ENCODE data around the gene BCAS3.
"Not testable (repeated sequence)": the region's sequence is repeated elsewhere in the genome, so short reads cannot be mapped to it uniquely, and the experiment has no call there.

BCAS3 gene

DNA sequence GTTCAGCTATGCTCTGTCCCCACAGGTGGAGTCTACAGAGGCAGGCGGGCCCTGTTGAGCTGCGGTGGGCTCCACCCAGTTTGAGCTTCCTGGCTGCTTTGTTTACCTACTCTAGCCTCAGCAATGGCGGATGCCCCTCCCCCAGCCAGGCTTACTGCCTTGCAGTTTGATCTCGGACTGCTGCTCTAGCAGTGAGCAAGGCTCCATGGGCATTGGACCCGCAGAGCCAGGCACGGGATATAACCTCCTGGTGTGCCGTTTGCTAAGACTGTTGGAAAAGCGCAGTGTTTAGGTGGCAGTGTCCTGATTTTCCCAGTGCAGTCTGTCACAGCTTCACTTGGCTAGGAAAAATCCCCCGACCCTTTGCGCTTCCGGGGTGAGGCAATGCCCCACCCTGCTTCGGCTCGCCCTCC is 89.1 kb downstream of the BCAS3 start:
- Histone ChIP-seq H3K9ac (ENCODE audit: low read length) (no peak overlapping the region), H3K4ac (ENCODE audit: low read depth, low read length) (no peak overlapping the region), H4K5ac (ENCODE audit: low read length) (no peak overlapping the region), H3K23ac (ENCODE audit: low read length) (no peak overlapping the region), H3K56ac (ENCODE audit: low read length) (no peak overlapping the region), H3K4me2 (ENCODE audit: low read length) (no peak overlapping the region), H3K27me3 (ENCODE audit: insufficient read depth, low read length, poor library complexity) (no peaks in the 10 kb centered on the region), H3K79me1 (ENCODE audit: low read length) (no peaks in the 10 kb centered on the region), H3K79me2 (ENCODE audit: control insufficient read depth, insufficient read depth, low read length) (no peaks in the 10 kb centered on the region), H4K8ac (ENCODE audit: low read depth, low read length) (no peak overlapping the region), H2BK120ac (ENCODE audit: low read depth, low read length) (no peak overlapping the region), H2BK15ac (replicated peaks; ENCODE audit: low read depth) (no peak overlapping the region), H3K27ac (ENCODE audit: low read depth, low read length) (no peak overlapping the region), H3K36me3 (ENCODE audit: control insufficient read depth, insufficient read depth, low read length) (no peaks in the 10 kb centered on the region), H3K4me1 (ENCODE audit: control insufficient read depth, low read depth, low read length) (no peaks in the 10 kb centered on the region), H3K4me3 (ENCODE audit: low read length) (no peak overlapping the region), H2BK5ac (ENCODE audit: low read length) (no peak overlapping the region), H2AK5ac (ENCODE audit: low read length) (no peak overlapping the region), H3K18ac (ENCODE audit: low read length) (no peak overlapping the region)
- no CpG with 5 or more reads among the region's 13 CpGs for WGBS (ENCODE audit: extremely low coverage, insufficient coverage, low lambda C conversion rate)
- DNase-seq, result no peak

DNA sequence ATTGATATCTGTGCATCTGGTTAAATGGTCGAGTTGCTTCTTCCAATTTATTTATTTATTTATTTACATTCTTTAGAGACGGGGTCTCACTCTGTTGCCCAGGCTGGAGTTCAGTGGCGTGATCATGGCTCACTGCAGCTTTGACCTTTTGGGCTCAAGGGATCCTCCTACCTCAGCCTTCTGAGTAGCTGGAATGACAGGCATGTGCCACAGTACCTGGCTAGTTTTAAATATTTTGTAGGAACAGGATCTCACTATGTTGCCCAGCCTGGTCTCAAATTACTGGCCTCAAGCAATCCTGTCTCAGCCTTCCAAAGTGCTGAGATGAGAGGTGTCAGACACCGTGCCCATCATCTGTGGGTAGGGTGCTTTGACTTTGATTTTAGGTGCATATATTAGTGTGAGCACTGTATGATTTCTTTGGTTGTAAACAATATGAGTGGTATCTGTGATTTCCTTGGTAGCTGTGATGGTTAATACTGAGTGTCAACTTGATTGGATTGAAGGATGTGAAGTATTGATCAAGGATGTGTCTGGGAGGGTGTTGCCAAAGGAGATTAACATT is 90.2 kb downstream of the BCAS3 start:
- Histone ChIP-seq H3K18ac (ENCODE audit: low read length) (no peak overlapping the region), H3K4ac (ENCODE audit: low read depth, low read length) (no peak overlapping the region), H3K27me3 (ENCODE audit: insufficient read depth, low read length, poor library complexity) (no peaks in the 10 kb centered on the region), H2BK5ac (ENCODE audit: low read length) (no peak overlapping the region), H3K56ac (ENCODE audit: low read length) (no peak overlapping the region), H3K79me2 (ENCODE audit: control insufficient read depth, insufficient read depth, low read length) (no peaks in the 10 kb centered on the region), H3K4me3 (ENCODE audit: low read length) (no peak overlapping the region), H2AK5ac (ENCODE audit: low read length) (no peak overlapping the region), H3K27ac (ENCODE audit: low read depth, low read length) (no peak overlapping the region), H3K4me1 (ENCODE audit: control insufficient read depth, low read depth, low read length) (no peaks in the 10 kb centered on the region), H2BK120ac (ENCODE audit: low read depth, low read length) (no peak overlapping the region), H3K79me1 (ENCODE audit: low read length) (no peaks in the 10 kb centered on the region), H3K4me2 (ENCODE audit: low read length) (no peak overlapping the region), H3K9ac (ENCODE audit: low read length) (no peak overlapping the region), H4K5ac (ENCODE audit: low read length) (no peak overlapping the region), H2BK15ac (replicated peaks; ENCODE audit: low read depth) (no peak overlapping the region), H3K23ac (ENCODE audit: low read length) (no peak overlapping the region), H4K8ac (ENCODE audit: low read depth, low read length) (no peak overlapping the region), H3K36me3 (ENCODE audit: control insufficient read depth, insufficient read depth, low read length) (no peaks in the 10 kb centered on the region)
- WGBS (ENCODE audit: extremely low coverage, insufficient coverage, low lambda C conversion rate), result no CpG with 5 or more reads among the region's 4 CpGs
- DNase-seq, result no peak

- Histone ChIP-seq H2BK5ac (ENCODE audit: low read length) (no peak overlapping the region), H4K5ac (ENCODE audit: low read length) (no peak overlapping the region), H3K23ac (ENCODE audit: low read length) (no peak overlapping the region), H3K27me3 (ENCODE audit: insufficient read depth, low read length, poor library complexity) (no peaks in the 10 kb centered on the region), H3K36me3 (ENCODE audit: control insufficient read depth, insufficient read depth, low read length) (no peaks in the 10 kb centered on the region), H3K79me2 (ENCODE audit: control insufficient read depth, insufficient read depth, low read length) (no peaks in the 10 kb centered on the region), H3K79me1 (ENCODE audit: low read length) (no peaks in the 10 kb centered on the region), H3K27ac (ENCODE audit: low read depth, low read length) (no peak overlapping the region), H3K9ac (ENCODE audit: low read length) (no peak overlapping the region), H3K4me2 (ENCODE audit: low read length) (no peak overlapping the region), H3K4me1 (ENCODE audit: control insufficient read depth, low read depth, low read length) (no peaks in the 10 kb centered on the region), H3K18ac (ENCODE audit: low read length) (no peak overlapping the region), H2BK120ac (ENCODE audit: low read depth, low read length) (no peak overlapping the region), H3K4me3 (ENCODE audit: low read length) (no peak overlapping the region), H3K56ac (ENCODE audit: low read length) (no peak overlapping the region), H3K4ac (ENCODE audit: low read depth, low read length) (no peak overlapping the region), H4K8ac (ENCODE audit: low read depth, low read length) (no peak overlapping the region), H2BK15ac (replicated peaks; ENCODE audit: low read depth) (no peak overlapping the region), H2AK5ac (ENCODE audit: low read length) (no peak overlapping the region)
- no peak for DNase-seq
- WGBS (ENCODE audit: extremely low coverage, insufficient coverage, low lambda C conversion rate), result no CpG with 5 or more reads among the region's 3 CpGs
Measured at GRCh38 chr17:60769327-60769726, 91.7 kb downstream of the BCAS3 start.

GRCh38 chr17:60770946-60771422 is 93.3 kb downstream of the BCAS3 start:
- Histone ChIP-seq H2AK5ac (ENCODE audit: low read length) (no peak overlapping the region), H4K8ac (ENCODE audit: low read depth, low read length) (no peak overlapping the region), H3K56ac (ENCODE audit: low read length) (no peak overlapping the region), H2BK5ac (ENCODE audit: low read length) (no peak overlapping the region), H3K79me2 (ENCODE audit: control insufficient read depth, insufficient read depth, low read length) (no peaks in the 10 kb centered on the region), H3K36me3 (ENCODE audit: control insufficient read depth, insufficient read depth, low read length) (no peaks in the 10 kb centered on the region), H3K4me1 (ENCODE audit: control insufficient read depth, low read depth, low read length) (no peaks in the 10 kb centered on the region), H2BK120ac (ENCODE audit: low read depth, low read length) (no peak overlapping the region), H3K9ac (ENCODE audit: low read length) (no peak overlapping the region), H3K4me2 (ENCODE audit: low read length) (no peak overlapping the region), H3K4me3 (ENCODE audit: low read length) (no peak overlapping the region), H3K4ac (ENCODE audit: low read depth, low read length) (no peak overlapping the region), H2BK15ac (replicated peaks; ENCODE audit: low read depth) (no peak overlapping the region), H3K27ac (ENCODE audit: low read depth, low read length) (no peak overlapping the region), H4K5ac (ENCODE audit: low read length) (no peak overlapping the region), H3K18ac (ENCODE audit: low read length) (no peak overlapping the region), H3K27me3 (ENCODE audit: insufficient read depth, low read length, poor library complexity) (no peaks in the 10 kb centered on the region), H3K79me1 (ENCODE audit: low read length) (no peaks in the 10 kb centered on the region), H3K23ac (ENCODE audit: low read length) (no peak overlapping the region)
- no peak for DNase-seq
- WGBS (ENCODE audit: extremely low coverage, insufficient coverage, low lambda C conversion rate), result no CpG with 5 or more reads among the region's 8 CpGs

GRCh38 chr17:60771621-60772020 is 94.0 kb downstream of the BCAS3 start:
- not testable (repeated sequence) for H3K4me3 ChIP-seq (ENCODE audit: low read length); H2BK5ac ChIP-seq (ENCODE audit: low read length); H3K23ac ChIP-seq (ENCODE audit: low read length); DNase-seq; H2BK15ac ChIP-seq (replicated peaks; ENCODE audit: low read depth); H3K56ac ChIP-seq (ENCODE audit: low read length); H3K4ac ChIP-seq (ENCODE audit: low read depth, low read length); H3K4me1 ChIP-seq (ENCODE audit: control insufficient read depth, low read depth, low read length); H4K5ac ChIP-seq (ENCODE audit: low read length); H3K18ac ChIP-seq (ENCODE audit: low read length); H3K79me2 ChIP-seq (ENCODE audit: control insufficient read depth, insufficient read depth, low read length); H3K9ac ChIP-seq (ENCODE audit: low read length); H2AK5ac ChIP-seq (ENCODE audit: low read length); H4K8ac ChIP-seq (ENCODE audit: low read depth, low read length); H3K27ac ChIP-seq (ENCODE audit: low read depth, low read length); H3K36me3 ChIP-seq (ENCODE audit: control insufficient read depth, insufficient read depth, low read length); H3K27me3 ChIP-seq (ENCODE audit: insufficient read depth, low read length, poor library complexity); H3K79me1 ChIP-seq (ENCODE audit: low read length); H2BK120ac ChIP-seq (ENCODE audit: low read depth, low read length); H3K4me2 ChIP-seq (ENCODE audit: low read length)
- no CpG with 5 or more reads among the region's 5 CpGs for WGBS (ENCODE audit: extremely low coverage, insufficient coverage, low lambda C conversion rate)

- H2BK5ac ChIP-seq (ENCODE audit: low read length), result no peak overlapping the region
- no CpG with 5 or more reads among the region's 7 CpGs for WGBS (ENCODE audit: extremely low coverage, insufficient coverage, low lambda C conversion rate)
Measured at GRCh38 chr17:60773552-60773951, 95.9 kb downstream of the BCAS3 start.

More at GRCh38 chr17:60773552-60773951, 95.9 kb downstream of the BCAS3 start:
- no peak for DNase-seq
- no peak overlapping the region for H3K4me2 ChIP-seq (ENCODE audit: low read length)
- no peak overlapping the region for H2AK5ac ChIP-seq (ENCODE audit: low read length)
- H3K4ac ChIP-seq (ENCODE audit: low read depth, low read length), result no peak overlapping the region
- no peak overlapping the region for H4K8ac ChIP-seq (ENCODE audit: low read depth, low read length)
- H3K4me3 ChIP-seq (ENCODE audit: low read length), result no peak overlapping the region
- no peak overlapping the region for H2BK15ac ChIP-seq (replicated peaks; ENCODE audit: low read depth)
- H3K36me3 ChIP-seq (ENCODE audit: control insufficient read depth, insufficient read depth, low read length), result no peaks in the 10 kb centered on the region
- no peak overlapping the region for H3K9ac ChIP-seq (ENCODE audit: low read length)
- no peak overlapping the region for H4K5ac ChIP-seq (ENCODE audit: low read length)
- no peaks in the 10 kb centered on the region for H3K27me3 ChIP-seq (ENCODE audit: insufficient read depth, low read length, poor library complexity)
- H3K23ac ChIP-seq (ENCODE audit: low read length), result no peak overlapping the region
- no peak overlapping the region for H3K56ac ChIP-seq (ENCODE audit: low read length)
- H3K18ac ChIP-seq (ENCODE audit: low read length), result no peak overlapping the region
- no peak overlapping the region for H2BK120ac ChIP-seq (ENCODE audit: low read depth, low read length)
- no peak overlapping the region for H3K27ac ChIP-seq (ENCODE audit: low read depth, low read length)
- no peaks in the 10 kb centered on the region for H3K79me1 ChIP-seq (ENCODE audit: low read length)
- no peaks in the 10 kb centered on the region for H3K79me2 ChIP-seq (ENCODE audit: control insufficient read depth, insufficient read depth, low read length)
- H3K4me1 ChIP-seq (ENCODE audit: control insufficient read depth, low read depth, low read length), result no peaks in the 10 kb centered on the region

Data from mesendoderm (in vitro differentiated cells).